ELR (cell line): ENCODE results near the gene FBN2.
"Not testable (repeated sequence)": the region's sequence is repeated elsewhere in the genome, so short reads cannot be mapped to it uniquely, and the experiment has no call there.

Source experiments
- DNase-seq: peaks from one replicate; pipeline ENCODE4 v3.0.0-alpha.2; 2015; ENCODE audit warnings: low read depth

Gene FBN2

GRCh38 chr5:128534726-128535125 lies 3.3 kb downstream of the FBN2 start:
- peak; percentile 58 for DNase-seq

- DNase-seq = no peak
Observed at GRCh38 chr5:128532776-128533175, 5.3 kb downstream of the FBN2 start.

GRCh38 chr5:128532127-128532526 lies 5.9 kb downstream of the FBN2 start:
- no peak for DNase-seq

GRCh38 chr5:128528637-128529255 lies 9.3 kb downstream of the FBN2 start:
- DNase-seq = no peak

GRCh38 chr5:128528126-128528525 lies 9.9 kb downstream of the FBN2 start:
- no peak for DNase-seq

GRCh38 chr5:128527077-128527476 lies 11.0 kb downstream of the FBN2 start:
- no peak for DNase-seq

GRCh38 chr5:128522336-128522735 lies 15.7 kb downstream of the FBN2 start:
- no peak for DNase-seq

- DNase-seq = no peak
Observed at GRCh38 chr5:128519827-128520226, 18.2 kb downstream of the FBN2 start.

- no peak for DNase-seq
Observed at GRCh38 chr5:128516978-128517377, 21.1 kb downstream of the FBN2 start.

GRCh38 chr5:128513806-128514205 lies 24.2 kb downstream of the FBN2 start:
- DNase-seq = no peak

GRCh38 chr5:128512894-128513293 lies 25.2 kb downstream of the FBN2 start:
- DNase-seq = no peak

- DNase-seq = no peak
Observed at GRCh38 chr5:128506643-128507042, 31.4 kb downstream of the FBN2 start.

- DNase-seq = not testable (repeated sequence)
Observed at GRCh38 chr5:128503727-128504126, 34.3 kb downstream of the FBN2 start.

GRCh38 chr5:128498844-128499455 lies 39.1 kb downstream of the FBN2 start:
- DNase-seq = peak; percentile 67

GRCh38 chr5:128494516-128494915 lies 43.5 kb downstream of the FBN2 start:
- DNase-seq = peak; percentile 40

- no peak for DNase-seq
Observed at GRCh38 chr5:128493657-128494329, 44.3 kb downstream of the FBN2 start.

- no peak for DNase-seq
Observed at GRCh38 chr5:128491291-128491690, 46.8 kb downstream of the FBN2 start.

- DNase-seq = no peak
Observed at GRCh38 chr5:128490761-128491160, 47.3 kb downstream of the FBN2 start.

- DNase-seq = peak; percentile 60
Observed at GRCh38 chr5:128487041-128487440, 51.0 kb downstream of the FBN2 start.

GRCh38 chr5:128483738-128484137 lies 54.3 kb downstream of the FBN2 start:
- DNase-seq = no peak

- no peak for DNase-seq
Observed at GRCh38 chr5:128480906-128481633, 57.0 kb downstream of the FBN2 start.

GRCh38 chr5:128480158-128480557 lies 57.9 kb downstream of the FBN2 start:
- DNase-seq = no peak
